Suprapubic skin (tissue), 4 donors: ENCODE results near the gene GHRH.

Source experiments
- CTCF ChIP-seq, 2 donors: fragments of 200-600 bp in 1 of 2; fragments of 450-650 bp in 1 of 2; sonication (generic) in 1 of 2; IDR thresholded peaks; one replicate each; pipeline ENCODE4 v1.5.1; 2016 to 2019; ENCODE audit warnings: antibody characterized with exemption in 2 of 2, mild to moderate bottlenecking in 1 of 2, moderate library complexity in 1 of 2
- POLR2A ChIP-seq, 2 donors: fragments of 450-650 bp; IDR thresholded peaks; one replicate each; pipeline ENCODE4 v1.6.1; 2017; ENCODE audit warnings: antibody characterized with exemption in 2 of 2, mild to moderate bottlenecking in 2 of 2, moderate library complexity in 2 of 2
- POLR2AphosphoS5 ChIP-seq, 3 donors: sonication (generic); formaldehyde crosslinking; IDR thresholded peaks; one replicate each; pipeline ENCODE4 v1.6.1; 2017; ENCODE audit warnings: antibody characterized with exemption in 3 of 3

GRCh38 chr20:37245216-37246150 lies 16.1 kb downstream of the GHRH start:
- TF ChIP-seq POLR2A (IDR thresholded peaks at IDR 0.05) (no peak), CTCF (IDR thresholded peaks at IDR 0.05) (no peak), POLR2AphosphoS5 (IDR thresholded peaks at IDR 0.05) (no peak)
